Esophagus squamous epithelium (tissue), 5 donors: ENCODE data around the gene ZFHX3. TPM values are rescaled to one million over a fixed set of nuclear protein-coding genes. Genes with fewer than 3 reads are reported as not detected.
A peak's percentile ranks its signal among the peaks of the same experiment; 100 is the strongest.

Experiments used
- DNase-seq: peaks from one replicate; lab custom pipeline; 2025; lab: John Stamatoyannopoulos, UW
- H3K27ac ChIP-seq, 4 donors: fragments of 200-600 bp; sonication (generic); one replicate each; pipeline ENCODE4 v1.5.1; 2016 to 2019; ENCODE audit warnings: mild to moderate bottlenecking in 1 of 4
- H3K27me3 ChIP-seq, 4 donors: fragments of 200-600 bp; sonication (generic); 1 replicate in 3 of 4; 2 replicates in 1 of 4; pipeline versions ENCODE4 v1.5.1 to v1.6.0; 2017 to 2021; ENCODE audit warnings: antibody characterized with exemption in 1 of 4
- H3K36me3 ChIP-seq, 3 donors: fragments of 200-600 bp; sonication (generic); one replicate each; pipeline ENCODE4 v1.5.1; 2016 to 2019
- H3K4me1 ChIP-seq, 3 donors: fragments of 200-600 bp; sonication (generic); one replicate each; pipeline ENCODE4 v1.5.1; 2017 to 2019
- H3K4me3 ChIP-seq, 4 donors: fragments of 200-600 bp; sonication (generic); 1 replicate in 3 of 4; 2 replicates in 1 of 4; pipeline ENCODE4 v1.5.1; 2016 to 2019; ENCODE audit warnings: mild to moderate bottlenecking in 2 of 4, moderate library complexity in 1 of 4
- H3K9me3 ChIP-seq, 3 donors: fragments of 200-600 bp; sonication (generic); one replicate each; pipeline ENCODE4 v1.5.1; 2016 to 2019
- POLR2A ChIP-seq, 4 donors: fragments of 450-650 bp; IDR thresholded peaks; one replicate each; pipeline ENCODE4 v1.6.1; 2017; ENCODE audit warnings: antibody characterized with exemption in 4 of 4, mild to moderate bottlenecking in 4 of 4, moderate library complexity in 3 of 4
- WGBS, 2 donors: methylation state at CpG; one replicate each; pipeline ENCODE4 v1.1.5; 2018; 5-methylcytosine and 5-hydroxymethylcytosine counted together
- intact Hi-C: fragments of 100-400 bp; cut with DNase I; formaldehyde crosslinking; loops from one replicate; pipeline ENCODE4 v1.15.0; 2022
- total RNA-seq, 4 donors: library from RNA; depleted of rRNA; stranded (reverse); fragments of >200 nt; gene quantifications; one replicate each; pipeline ENCODE4 v1.1.0, GENCODE V29; 2016
- TF ChIP-seq, protein P1 (sequence below), 6 experiments: fragments of 450-650 bp in 4 of 6; fragments of 200-600 bp in 2 of 6; sonication (generic) in 2 of 6; IDR thresholded peaks; one replicate each; pipeline ENCODE4 v1.5.1; 2016 to 2019; ENCODE audit warnings: antibody characterized with exemption in 6 of 6, mild to moderate bottlenecking in 4 of 6, moderate library complexity in 4 of 6
- donor health status: DM: yes; HTN: yes; CAD: no.

Gene ZFHX3
- total RNA-seq, 4 donors from 2014 or later: 3.5 to 12.8 (median 4.5) TPM

DNA sequence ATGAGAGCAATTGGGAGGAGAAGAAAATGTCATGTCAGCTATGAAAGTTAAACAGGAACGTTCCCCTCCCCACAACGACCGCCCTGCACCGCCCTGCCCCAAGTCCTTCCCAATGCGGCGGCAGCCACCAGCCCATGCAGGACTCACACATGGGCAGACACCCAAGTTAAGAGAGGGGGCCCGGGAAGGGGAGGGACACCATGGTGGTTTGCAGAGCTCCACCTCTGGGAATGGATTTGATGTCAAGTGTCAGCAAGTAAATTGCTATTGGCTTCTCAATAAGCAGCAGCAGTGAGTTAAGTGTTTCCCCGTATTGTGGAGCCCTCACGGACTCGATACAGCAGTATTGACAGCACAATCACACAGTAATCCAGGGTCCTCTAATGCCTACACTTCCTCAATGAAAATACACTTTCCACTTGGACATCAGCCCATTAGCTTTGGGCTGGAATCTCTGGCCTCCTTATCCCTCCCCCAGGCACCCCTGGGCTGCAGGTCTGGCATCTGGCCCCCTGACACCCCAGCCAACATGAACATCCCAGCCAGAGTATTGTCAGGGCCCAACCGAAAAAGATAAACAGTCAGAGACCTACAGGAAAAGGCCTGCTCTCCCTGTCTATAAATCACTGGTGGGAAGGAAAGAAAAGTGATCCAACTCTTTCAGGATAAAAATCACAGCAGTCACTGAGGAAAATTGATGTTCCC, 22.6 kb downstream of the ZFHX3 start:
- 42 to 60% methylated on average over 8 to 10 of the region's 11 CpGs for WGBS, 2 donors
- Histone ChIP-seq H3K36me3 (no peaks in the 10 kb centered on the region), H3K9me3 (no peaks in the 10 kb centered on the region), H3K4me3 (no peak overlapping the region), H3K27ac (peak overlapping the region in 3 of 4 donors; percentile 18 to 35 (median 23)), H3K4me1 (peaks cover 6 to 52% (median 23%) of the 10 kb centered on the region in 3 donors), H3K27me3 (no peaks in the 10 kb centered on the region)
- TF ChIP-seq, protein P1, sequence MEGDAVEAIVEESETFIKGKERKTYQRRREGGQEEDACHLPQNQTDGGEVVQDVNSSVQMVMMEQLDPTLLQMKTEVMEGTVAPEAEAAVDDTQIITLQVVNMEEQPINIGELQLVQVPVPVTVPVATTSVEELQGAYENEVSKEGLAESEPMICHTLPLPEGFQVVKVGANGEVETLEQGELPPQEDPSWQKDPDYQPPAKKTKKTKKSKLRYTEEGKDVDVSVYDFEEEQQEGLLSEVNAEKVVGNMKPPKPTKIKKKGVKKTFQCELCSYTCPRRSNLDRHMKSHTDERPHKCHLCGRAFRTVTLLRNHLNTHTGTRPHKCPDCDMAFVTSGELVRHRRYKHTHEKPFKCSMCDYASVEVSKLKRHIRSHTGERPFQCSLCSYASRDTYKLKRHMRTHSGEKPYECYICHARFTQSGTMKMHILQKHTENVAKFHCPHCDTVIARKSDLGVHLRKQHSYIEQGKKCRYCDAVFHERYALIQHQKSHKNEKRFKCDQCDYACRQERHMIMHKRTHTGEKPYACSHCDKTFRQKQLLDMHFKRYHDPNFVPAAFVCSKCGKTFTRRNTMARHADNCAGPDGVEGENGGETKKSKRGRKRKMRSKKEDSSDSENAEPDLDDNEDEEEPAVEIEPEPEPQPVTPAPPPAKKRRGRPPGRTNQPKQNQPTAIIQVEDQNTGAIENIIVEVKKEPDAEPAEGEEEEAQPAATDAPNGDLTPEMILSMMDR (IDR thresholded peaks at IDR 0.05): no peak
- TF ChIP-seq POLR2A (IDR thresholded peaks at IDR 0.05): no peak
- DNase-seq: no peak
- intact Hi-C loops: no loop called here

DNA sequence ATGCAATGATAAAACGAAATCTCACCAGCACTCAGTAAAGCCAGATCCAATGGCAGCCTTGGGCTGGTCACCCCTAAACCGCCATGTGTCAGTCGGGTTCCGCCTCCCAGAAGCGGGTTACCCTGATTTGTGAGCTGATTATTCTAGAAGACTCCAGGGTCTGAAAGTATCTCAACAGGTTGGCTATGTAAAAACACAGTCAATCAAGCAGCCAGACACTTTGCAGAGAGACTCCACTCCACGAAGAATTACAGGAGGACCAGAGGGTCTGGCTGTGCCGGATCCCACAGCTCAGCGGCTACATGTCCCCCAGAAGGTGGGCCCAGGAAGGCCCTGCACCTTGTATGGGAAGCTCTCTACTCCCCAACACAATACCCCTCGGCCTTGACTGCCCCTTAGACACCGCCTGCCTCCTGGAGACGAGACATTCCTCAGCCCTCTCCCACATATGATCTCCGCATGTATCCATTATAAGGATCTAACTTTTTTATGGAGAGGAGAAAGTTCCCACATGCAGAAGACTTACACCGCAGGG, 23.3 kb downstream of the ZFHX3 start:
- H3K36me3 ChIP-seq: no peaks in the 10 kb centered on the region
- TF ChIP-seq POLR2A (IDR thresholded peaks at IDR 0.05): no peak
- TF ChIP-seq, protein P1 (IDR thresholded peaks at IDR 0.05): no peak
- 93 to 94% methylated on average over 8 to 11 of the region's 13 CpGs for WGBS, 2 donors
- H3K4me1 ChIP-seq: peaks cover 12 to 59% (median 29%) of the 10 kb centered on the region in 3 donors
- intact Hi-C loops: no loop called here
- no peak overlapping the region for H3K27ac ChIP-seq
- no peak for DNase-seq
- H3K27me3 ChIP-seq: no peaks in the 10 kb centered on the region
- no peaks in the 10 kb centered on the region for H3K9me3 ChIP-seq
- H3K4me3 ChIP-seq: no peak overlapping the region

DNA sequence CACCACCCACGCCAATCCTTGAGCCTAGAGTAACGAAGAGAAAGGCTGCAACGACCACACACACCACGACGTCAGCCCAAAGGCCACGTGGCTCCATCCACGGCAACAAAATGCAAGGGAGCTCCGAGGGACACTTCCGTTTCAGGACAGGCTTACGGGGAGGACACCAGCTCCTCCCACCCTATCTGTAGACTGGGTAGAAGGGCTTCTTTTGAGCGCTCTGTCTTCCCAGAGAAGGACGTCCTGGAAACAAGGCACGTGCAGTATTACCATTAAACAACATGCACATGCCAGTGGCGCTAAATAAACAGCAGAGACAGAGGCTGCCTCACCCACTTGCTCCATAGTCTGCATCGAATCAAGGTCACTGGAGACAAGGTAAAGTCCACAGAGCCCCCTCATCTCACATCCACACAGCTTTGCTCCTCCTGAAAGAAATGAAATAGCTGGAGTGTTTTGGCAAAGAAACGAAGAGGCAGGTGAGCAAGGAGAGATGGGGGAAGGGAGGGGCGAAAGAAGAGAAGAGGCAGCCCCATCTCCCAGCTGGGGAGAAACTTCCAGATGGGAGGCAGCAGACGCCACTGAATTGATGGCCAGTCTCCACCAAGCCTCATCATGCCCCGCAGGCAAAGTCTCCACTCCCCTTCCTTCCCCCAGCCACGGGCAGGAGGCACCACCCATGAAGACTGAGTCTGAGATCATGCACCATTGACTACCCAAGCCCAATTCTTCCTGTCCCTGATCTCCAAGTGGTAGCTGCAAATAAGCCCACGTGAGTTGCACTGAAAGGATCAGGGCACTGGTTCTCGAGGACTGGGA, 24.0 kb downstream of the ZFHX3 start:
- 77 to 87% methylated on average over 19 to 20 of the region's 22 CpGs for WGBS, 2 donors

DNA sequence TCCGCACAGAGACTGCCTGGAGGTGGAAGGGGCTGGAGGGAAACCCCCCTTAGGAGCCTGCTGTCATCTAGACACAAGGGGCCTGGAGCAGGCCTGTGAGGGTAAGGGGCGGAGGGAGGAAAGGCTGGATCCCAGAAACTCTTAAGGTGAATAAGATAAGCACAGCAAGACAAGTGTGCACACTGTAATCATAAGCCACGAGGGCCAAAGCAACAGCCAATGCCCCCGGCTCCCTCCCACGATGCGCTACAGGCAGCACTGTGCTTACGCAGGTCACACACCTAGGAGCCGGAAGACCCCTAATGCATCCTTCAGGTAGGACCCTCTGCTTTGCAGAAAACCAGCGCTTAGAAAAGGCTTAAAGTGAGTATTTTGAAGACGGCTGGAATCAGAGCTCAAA, 24.6 kb downstream of the ZFHX3 start:
- H3K4me1 ChIP-seq: peaks cover 12 to 60% (median 26%) of the 10 kb centered on the region in 3 donors
- no peak overlapping the region for H3K27ac ChIP-seq
- 94 to 99% methylated on average over 7 to 10 of the region's 10 CpGs for WGBS, 2 donors
- no peak for TF ChIP-seq POLR2A (IDR thresholded peaks at IDR 0.05)
- TF ChIP-seq, protein P1 (IDR thresholded peaks at IDR 0.05): no peak
- DNase-seq: no peak
- H3K9me3 ChIP-seq: no peaks in the 10 kb centered on the region
- no peaks in the 10 kb centered on the region for H3K36me3 ChIP-seq
- H3K27me3 ChIP-seq: no peaks in the 10 kb centered on the region
- no peak overlapping the region for H3K4me3 ChIP-seq
- intact Hi-C loops: no loop called here

More for the DNA sequence above, 24.0 kb downstream of the ZFHX3 start:
- Histone ChIP-seq H3K27me3 (no peaks in the 10 kb centered on the region), H3K9me3 (no peaks in the 10 kb centered on the region), H3K4me3 (no peak overlapping the region), H3K27ac (no peak overlapping the region), H3K36me3 (no peaks in the 10 kb centered on the region), H3K4me1 (peaks cover 12 to 62% (median 31%) of the 10 kb centered on the region in 3 donors)
- TF ChIP-seq, protein P1 (IDR thresholded peaks at IDR 0.05): no peak
- TF ChIP-seq POLR2A (IDR thresholded peaks at IDR 0.05): no peak
- intact Hi-C loops: no loop called here
- no peak for DNase-seq
